GM23338 (cell line): ENCODE measurements around the gene MAFF.

Experiments
- CREB1 ChIP-seq: fragments of 250-450 bp; sonication (Bioruptor Pico); IDR thresholded peaks from 2 replicates; pipeline ENCODE4 v1.5.0; 2020; ENCODE audit warnings: low read depth, mild to moderate bottlenecking, moderate library complexity
- EZH2 ChIP-seq: fragments of 200-600 bp; sonication (generic); IDR thresholded peaks from one replicate; pipeline ENCODE4 v1.8.0; 2017; ENCODE audit warnings: antibody characterized with exemption, mild to moderate bottlenecking, low read depth; ENCODE audit not compliant: unreplicated experiment
- EZH2phosphoT487 ChIP-seq: fragments of 200-600 bp; sonication (generic); IDR thresholded peaks from one replicate; pipeline ENCODE4 v1.8.1; 2018; ENCODE audit warnings: antibody characterized with exemption; ENCODE audit not compliant: unreplicated experiment
- JUNB ChIP-seq: IDR thresholded peaks from one replicate; pipeline ENCODE4 v1.6.1; 2016; ENCODE audit warnings: antibody characterized with exemption; ENCODE audit not compliant: unreplicated experiment
- POLR2AphosphoS5 ChIP-seq: IDR thresholded peaks from 2 replicates; pipeline ENCODE4 v1.6.1; 2016; ENCODE audit warnings: antibody characterized with exemption, low read depth
- STAT1 ChIP-seq: IDR thresholded peaks from one replicate; pipeline ENCODE4 v1.6.1; 2016; ENCODE audit warnings: antibody characterized with exemption; ENCODE audit not compliant: unreplicated experiment
- ZNF114 ChIP-seq: fragments of 250-450 bp; sonication (Bioruptor Pico); IDR thresholded peaks from 2 replicates; pipeline ENCODE4 v1.5.0; 2020; ENCODE audit warnings: mild to moderate bottlenecking, moderate library complexity
- ZNF331 ChIP-seq: fragments of 250-450 bp; sonication (Bioruptor Pico); IDR thresholded peaks from 2 replicates; pipeline ENCODE4 v1.5.0; 2020; ENCODE audit warnings: low read depth, mild to moderate bottlenecking, moderate library complexity
- TF ChIP-seq, protein P1 (sequence below), 2 experiments: fragments of 200-600 bp in 1 of 2; sonication (generic) in 1 of 2; conservative IDR thresholded peaks; 2 replicates each; pipeline versions ENCODE4 v1.5.1 to v1.6.1; 2016 to 2017; ENCODE audit warnings: antibody characterized with exemption in 2 of 2, low read depth in 2 of 2, mild to moderate bottlenecking in 2 of 2, moderate library complexity in 1 of 2
- TF ChIP-seq, protein P2 (sequence below): IDR thresholded peaks from one replicate; pipeline ENCODE4 v1.6.1; 2018; ENCODE audit warnings: antibody characterized with exemption; ENCODE audit not compliant: unreplicated experiment

DNA sequence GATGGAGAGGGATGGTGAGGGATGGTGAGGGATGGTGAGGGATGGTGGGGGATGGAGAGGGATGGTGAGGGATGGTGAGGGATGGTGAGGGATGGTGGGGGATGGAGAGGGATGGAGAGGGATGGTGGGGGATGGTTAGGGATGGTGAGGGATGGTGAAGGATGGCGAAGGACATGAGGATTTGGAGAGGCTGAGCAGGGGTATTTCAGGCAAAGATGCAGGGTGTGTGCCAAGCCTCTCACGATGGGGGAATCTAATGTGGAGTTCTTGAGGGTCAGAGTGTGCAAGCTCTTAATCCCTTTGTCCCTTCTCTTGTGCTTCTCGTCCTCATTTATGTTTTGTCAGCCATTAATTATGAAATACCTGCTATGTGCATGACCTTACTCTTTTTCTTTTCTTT lies 12.7 kb upstream of the MAFF start:
- no peak for TF ChIP-seq CREB1 (CRISPR knock-in tag)
- TF ChIP-seq, protein P1, sequence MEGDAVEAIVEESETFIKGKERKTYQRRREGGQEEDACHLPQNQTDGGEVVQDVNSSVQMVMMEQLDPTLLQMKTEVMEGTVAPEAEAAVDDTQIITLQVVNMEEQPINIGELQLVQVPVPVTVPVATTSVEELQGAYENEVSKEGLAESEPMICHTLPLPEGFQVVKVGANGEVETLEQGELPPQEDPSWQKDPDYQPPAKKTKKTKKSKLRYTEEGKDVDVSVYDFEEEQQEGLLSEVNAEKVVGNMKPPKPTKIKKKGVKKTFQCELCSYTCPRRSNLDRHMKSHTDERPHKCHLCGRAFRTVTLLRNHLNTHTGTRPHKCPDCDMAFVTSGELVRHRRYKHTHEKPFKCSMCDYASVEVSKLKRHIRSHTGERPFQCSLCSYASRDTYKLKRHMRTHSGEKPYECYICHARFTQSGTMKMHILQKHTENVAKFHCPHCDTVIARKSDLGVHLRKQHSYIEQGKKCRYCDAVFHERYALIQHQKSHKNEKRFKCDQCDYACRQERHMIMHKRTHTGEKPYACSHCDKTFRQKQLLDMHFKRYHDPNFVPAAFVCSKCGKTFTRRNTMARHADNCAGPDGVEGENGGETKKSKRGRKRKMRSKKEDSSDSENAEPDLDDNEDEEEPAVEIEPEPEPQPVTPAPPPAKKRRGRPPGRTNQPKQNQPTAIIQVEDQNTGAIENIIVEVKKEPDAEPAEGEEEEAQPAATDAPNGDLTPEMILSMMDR (conservative IDR thresholded peaks at IDR 0.05; ENCODE audit: low read depth in 2 of 2) = no peak
- TF ChIP-seq POLR2AphosphoS5 = no peak
- no peak for TF ChIP-seq EZH2phosphoT487
- no peak for TF ChIP-seq EZH2
- no peak for TF ChIP-seq JUNB
- TF ChIP-seq, protein P2, sequence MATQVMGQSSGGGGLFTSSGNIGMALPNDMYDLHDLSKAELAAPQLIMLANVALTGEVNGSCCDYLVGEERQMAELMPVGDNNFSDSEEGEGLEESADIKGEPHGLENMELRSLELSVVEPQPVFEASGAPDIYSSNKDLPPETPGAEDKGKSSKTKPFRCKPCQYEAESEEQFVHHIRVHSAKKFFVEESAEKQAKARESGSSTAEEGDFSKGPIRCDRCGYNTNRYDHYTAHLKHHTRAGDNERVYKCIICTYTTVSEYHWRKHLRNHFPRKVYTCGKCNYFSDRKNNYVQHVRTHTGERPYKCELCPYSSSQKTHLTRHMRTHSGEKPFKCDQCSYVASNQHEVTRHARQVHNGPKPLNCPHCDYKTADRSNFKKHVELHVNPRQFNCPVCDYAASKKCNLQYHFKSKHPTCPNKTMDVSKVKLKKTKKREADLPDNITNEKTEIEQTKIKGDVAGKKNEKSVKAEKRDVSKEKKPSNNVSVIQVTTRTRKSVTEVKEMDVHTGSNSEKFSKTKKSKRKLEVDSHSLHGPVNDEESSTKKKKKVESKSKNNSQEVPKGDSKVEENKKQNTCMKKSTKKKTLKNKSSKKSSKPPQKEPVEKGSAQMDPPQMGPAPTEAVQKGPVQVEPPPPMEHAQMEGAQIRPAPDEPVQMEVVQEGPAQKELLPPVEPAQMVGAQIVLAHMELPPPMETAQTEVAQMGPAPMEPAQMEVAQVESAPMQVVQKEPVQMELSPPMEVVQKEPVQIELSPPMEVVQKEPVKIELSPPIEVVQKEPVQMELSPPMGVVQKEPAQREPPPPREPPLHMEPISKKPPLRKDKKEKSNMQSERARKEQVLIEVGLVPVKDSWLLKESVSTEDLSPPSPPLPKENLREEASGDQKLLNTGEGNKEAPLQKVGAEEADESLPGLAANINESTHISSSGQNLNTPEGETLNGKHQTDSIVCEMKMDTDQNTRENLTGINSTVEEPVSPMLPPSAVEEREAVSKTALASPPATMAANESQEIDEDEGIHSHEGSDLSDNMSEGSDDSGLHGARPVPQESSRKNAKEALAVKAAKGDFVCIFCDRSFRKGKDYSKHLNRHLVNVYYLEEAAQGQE = no peak
- TF ChIP-seq STAT1 = no peak
- no peak for TF ChIP-seq ZNF331
- no peak for TF ChIP-seq ZNF114
